Endothelial cell of hepatic sinusoid (primary cell): Measurements from ENCODE around the gene AHI1.
"Not testable (repeated sequence)": the region's sequence is repeated elsewhere in the genome, so short reads cannot be mapped to it uniquely, and the experiment has no call there.

ENCODE experiments used
- in situ Hi-C: cut with HindIII; loops from 2 replicates; pipeline ENCODE4 v1.10.0; 2017; ENCODE audit warnings: low sequenced_read_pairs

Gene AHI1

GRCh38 chr6:135269481-135269891 is 228.1 kb downstream of the AHI1 start:
- in situ Hi-C loops = no loop called here

GRCh38 chr6:135268740-135269139 is 228.8 kb downstream of the AHI1 start:
- in situ Hi-C loops = no loop called here

GRCh38 chr6:135268263-135268662 is 229.3 kb downstream of the AHI1 start:
- in situ Hi-C loops = no loop called here

- in situ Hi-C loops = no loop called here
Observed at GRCh38 chr6:135267085-135267484, 230.5 kb downstream of the AHI1 start.

GRCh38 chr6:135266675-135267074 is 230.9 kb downstream of the AHI1 start:
- in situ Hi-C loops = no loop called here

DNA sequence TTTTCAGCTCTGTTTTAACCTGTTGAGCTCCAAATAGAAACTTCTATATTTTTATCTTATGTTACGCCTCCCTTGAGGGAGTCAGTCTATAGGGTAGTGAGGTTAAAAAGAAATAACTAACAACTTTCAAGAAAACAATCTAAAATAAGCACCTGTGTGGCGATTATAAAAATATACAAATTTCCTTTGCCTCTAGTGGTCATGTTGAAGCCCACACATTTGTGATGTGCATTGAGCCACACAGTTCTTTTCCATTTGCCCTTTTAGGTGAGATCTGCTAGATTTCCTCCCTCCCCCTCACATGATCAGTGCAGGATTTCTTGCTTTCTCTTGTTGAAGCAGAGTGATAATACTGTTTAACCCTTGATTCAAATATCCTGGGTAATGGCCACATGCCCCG is 232.3 kb downstream of the AHI1 start:
- in situ Hi-C loops = no loop called here

DNA sequence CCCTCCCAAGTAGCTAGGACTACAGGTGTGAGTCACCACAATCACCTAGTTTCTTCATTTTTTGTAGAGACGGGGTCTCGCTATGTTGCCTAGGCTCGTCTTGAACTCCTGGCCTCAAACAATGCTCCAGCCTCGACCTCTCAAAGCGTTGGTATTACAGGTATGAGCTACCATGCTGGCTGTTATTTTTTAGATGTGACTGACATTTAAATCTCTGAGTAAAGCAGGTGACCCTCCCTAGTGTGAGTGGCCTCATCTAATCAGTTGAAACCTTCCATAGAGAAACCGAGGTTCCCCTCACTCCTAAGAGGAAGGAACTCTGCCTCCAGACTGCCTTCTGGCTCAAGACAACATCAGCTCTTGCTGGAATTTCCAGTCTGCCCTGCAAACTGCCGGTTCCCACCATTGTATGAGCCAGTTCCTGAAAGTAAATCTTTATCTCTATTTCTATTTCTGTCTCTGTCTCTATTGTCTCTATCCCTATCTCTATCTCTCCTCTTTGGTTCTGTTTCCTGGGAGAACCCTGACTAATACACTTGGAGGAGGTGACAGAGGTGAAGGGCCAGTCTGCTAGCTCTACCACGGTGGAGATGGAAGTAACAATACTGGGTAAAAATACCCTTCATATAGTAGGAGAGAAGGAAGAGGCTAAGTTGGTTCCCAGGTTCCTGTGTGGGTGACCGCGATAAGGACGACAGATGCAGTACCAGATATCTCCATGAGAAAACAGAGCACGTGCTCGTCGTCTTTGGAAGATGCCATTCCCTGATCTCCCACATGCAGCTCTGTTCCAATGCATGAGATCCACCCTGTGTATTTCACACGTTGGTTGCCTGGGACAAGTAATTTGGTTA is 235.4 kb downstream of the AHI1 start:
- in situ Hi-C loops = no loop called here

GRCh38 chr6:135260612-135261011 is 236.9 kb downstream of the AHI1 start:
- in situ Hi-C loops = no loop called here

DNA sequence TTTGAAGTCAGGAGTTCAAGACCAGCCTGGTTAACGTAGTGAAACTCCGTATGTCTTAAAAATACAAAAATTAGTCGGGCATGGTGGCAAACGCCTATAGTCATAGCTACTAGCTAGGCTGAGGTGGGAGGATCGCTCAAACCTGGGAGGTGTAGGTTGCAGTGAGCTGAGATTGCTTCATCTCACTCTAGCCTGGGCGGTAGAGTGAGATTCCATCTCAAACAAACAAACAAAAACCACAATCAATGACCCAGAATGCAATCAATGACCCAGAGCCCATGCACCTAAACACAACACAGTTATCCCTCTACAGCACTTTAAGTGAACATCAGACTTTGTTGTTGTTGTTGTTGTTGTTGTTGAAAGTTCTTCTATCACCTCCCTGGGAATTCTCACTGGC is 238.6 kb downstream of the AHI1 start:
- in situ Hi-C loops = no loop called here

GRCh38 chr6:135257631-135258405 is 239.7 kb downstream of the AHI1 start:
- in situ Hi-C loops = no loop called here

DNA sequence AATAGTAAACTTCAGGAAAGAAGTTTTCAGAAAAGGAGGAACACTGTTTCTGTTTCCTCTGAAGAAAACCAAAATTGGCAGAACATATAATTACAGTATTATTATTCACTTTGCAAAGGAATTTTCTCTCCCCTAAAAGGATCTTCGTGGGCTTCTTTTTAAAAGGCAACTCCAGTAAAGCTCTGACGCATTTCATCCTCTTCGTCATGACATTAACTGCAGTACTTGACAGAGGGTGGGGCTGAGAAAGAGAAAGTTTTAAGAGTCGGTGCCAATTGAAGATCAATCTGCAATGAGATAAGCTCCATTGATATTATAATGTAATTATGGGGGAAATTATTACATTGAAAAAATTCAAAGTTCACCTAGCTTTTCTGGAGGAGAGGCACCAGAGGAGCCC is 240.7 kb downstream of the AHI1 start:
- in situ Hi-C loops = no loop called here

GRCh38 chr6:135254471-135254870 is 243.1 kb downstream of the AHI1 start:
- in situ Hi-C loops = no loop called here

DNA sequence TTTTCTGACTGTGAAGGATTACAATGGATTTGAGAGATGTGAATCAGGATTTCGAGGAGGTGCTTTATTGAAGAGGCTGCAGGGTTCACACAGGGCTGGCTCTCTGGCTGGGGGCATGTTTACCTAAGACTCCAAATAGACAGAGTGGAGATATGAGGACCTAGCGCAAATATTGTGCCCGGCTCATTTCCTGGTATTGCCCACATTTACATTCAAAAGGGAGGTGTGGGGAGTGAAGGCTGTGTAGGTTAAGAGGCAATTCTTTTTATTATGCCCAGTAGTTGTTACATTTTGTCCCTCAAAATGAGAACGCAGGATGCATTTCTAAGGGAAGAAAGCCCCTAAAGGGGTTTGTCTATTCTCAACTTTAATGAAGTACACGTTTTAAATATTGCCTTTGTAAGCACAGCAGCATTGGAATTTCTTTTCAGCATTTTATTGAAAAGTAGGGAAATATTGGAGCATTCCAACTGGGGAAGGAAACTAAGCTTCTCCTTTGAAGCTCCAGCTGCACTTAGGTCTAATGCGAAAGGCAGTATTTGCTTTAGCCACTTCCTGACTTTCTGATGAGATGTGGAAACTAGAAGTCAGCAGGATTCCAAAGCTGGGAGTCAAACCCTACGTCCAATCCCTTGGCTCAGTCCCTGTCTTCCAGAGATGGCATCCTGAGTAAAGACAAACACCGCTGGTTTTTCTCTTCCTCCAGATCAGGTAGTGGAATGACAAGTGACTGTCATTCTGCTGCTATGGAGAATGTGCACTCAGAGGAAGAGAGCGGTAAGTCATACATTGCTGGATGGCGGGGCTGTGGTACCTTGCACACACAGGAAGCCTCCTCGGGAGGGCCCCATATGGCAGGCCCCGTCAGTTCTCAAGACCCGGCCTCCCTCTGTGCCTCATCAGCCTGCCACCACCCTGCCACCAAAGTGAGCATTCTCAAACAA is 245.8 kb downstream of the AHI1 start:
- in situ Hi-C loops = no loop called here

DNA sequence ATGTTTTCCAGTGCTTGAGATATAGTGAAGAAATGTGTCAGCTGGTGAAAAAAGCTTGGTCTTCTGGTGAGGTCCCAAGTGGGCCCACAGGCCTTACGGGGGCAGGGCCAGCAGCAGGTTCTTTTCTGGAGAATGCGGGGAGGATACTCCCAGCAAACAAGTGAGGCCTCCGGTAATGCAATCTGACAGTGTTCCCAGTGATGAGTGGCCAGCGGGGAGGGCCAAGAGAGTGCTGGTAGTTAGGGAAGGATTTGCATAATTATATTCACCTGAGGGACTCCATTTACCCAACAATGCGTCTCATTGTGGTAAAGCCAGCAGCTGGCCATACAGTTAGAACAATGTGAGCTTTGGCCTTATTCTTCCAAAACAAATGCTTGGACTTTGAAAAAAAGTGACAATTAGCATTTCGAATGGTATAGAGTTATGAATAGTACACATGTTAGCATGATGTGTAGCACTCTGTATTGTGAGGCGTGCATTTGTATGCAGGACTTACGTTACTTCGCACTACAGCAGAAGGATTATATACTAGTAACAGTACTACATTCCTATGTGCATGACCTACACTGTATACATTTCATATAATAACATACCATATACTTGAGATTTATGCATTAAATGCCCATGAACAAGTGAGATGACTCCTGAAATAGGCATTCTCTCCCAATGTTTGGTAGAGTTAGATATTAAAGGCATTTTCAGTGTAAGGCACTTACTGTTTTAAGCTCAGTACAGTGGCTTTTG is 246.6 kb downstream of the AHI1 start:
- in situ Hi-C loops = no loop called here

- in situ Hi-C loops = no loop called here
Observed at GRCh38 chr6:135250234-135250633, 247.3 kb downstream of the AHI1 start.

- in situ Hi-C loops = not testable (repeated sequence)
Observed at GRCh38 chr6:135246412-135247012, 251.0 kb downstream of the AHI1 start.

DNA sequence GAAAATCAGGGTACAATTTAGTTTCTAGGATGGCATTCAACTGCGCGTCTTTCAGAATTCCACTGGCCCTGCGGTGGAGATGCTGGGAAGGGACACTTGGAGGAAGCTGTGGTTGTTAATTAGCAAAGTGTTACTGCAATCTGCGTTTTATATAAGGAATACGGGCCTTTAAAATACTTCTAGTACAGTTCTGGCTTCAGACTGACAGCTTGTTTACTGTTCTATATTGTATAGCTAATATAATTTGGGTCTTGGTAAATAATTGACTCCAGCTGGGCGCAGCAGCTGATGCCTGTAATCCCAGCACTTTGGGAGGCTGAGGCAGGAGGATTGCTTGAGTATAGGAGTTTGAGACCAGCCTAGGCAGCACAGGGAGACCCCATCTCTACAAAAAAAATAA is 252.7 kb downstream of the AHI1 start:
- in situ Hi-C loops = no loop called here

DNA sequence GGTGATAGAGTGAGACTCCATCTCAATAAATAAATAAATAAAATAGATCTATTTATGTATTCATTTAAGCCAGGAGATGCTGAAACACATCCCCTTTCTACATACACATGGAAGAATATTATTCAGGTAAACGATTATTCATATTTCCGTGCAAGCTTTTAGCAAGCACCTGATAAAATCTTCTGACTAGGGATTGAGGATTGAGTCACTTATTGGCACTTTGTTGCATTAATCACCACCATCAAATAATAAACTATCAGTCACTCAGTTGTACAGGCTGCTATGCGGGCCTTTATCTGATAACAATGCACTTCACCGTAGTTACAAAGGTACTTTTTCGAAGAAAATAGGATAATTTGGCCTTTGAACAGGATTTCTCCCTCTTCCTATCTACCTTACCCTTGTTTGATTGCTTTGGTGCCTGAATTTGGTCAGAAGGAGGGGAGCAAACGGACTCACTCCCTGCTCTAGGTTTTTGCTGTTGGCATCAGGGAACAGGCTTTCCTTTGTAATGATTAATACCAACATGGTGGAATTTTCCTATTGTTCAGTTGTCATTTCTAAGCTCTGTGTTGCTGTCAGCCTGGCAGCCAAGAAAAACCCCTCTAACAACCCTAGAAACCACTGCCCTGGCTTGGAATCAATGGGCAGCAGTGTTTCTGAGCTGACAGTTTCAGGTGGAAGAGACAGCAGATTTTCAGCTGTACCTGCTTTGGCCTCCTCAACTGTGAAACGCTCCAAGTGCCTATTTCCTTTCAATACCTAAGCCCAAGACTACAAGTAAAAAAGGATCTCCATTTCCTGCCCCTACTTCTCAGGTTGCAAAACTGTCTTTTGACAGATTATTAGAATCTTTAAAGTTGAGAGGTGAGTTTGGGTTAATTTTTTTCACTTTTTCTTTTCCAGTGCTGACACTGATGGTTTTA is 253.4 kb downstream of the AHI1 start:
- in situ Hi-C loops = no loop called here

- in situ Hi-C loops = no loop called here
Observed at GRCh38 chr6:135240711-135241110, 256.8 kb downstream of the AHI1 start.
